H9 (cell line): ENCODE data around the gene CYP4V2. TPM values are rescaled to one million over a fixed set of nuclear protein-coding genes. Genes with fewer than 3 reads are reported as not detected.

Source experiments
- DNase-seq: peaks from one replicate; pipeline ENCODE4 v3.0.0-alpha.2; 2017
- H2AFZ ChIP-seq: one replicate; pipeline ENCODE4 v1.6.1; 2013; ENCODE audit warnings: mild to moderate bottlenecking, low read length, control low read depth, moderate library complexity
- H2AK5ac ChIP-seq: 2 replicates; pipeline ENCODE4 v1.6.1; 2013; ENCODE audit warnings: low read length, control low read depth, mixed read lengths; ENCODE audit not compliant: insufficient read length
- H2BK120ac ChIP-seq: one replicate; pipeline ENCODE4 v1.6.1; 2013; ENCODE audit warnings: low read depth, mild to moderate bottlenecking, low read length, control low read depth, inconsistent platforms; ENCODE audit not compliant: poor library complexity, severe bottlenecking
- H2BK12ac ChIP-seq: 2 replicates; pipeline ENCODE4 v1.6.1; 2013; ENCODE audit warnings: low read length, control low read depth, mixed read lengths, low read depth; ENCODE audit not compliant: insufficient read length
- H2BK15ac ChIP-seq: 2 replicates; pipeline ENCODE4 v1.6.1; 2013; ENCODE audit warnings: low read depth, low read length, control low read depth
- H2BK20ac ChIP-seq: one replicate; pipeline ENCODE4 v1.6.1; 2013; ENCODE audit warnings: low read depth, mild to moderate bottlenecking, low read length, control low read depth, inconsistent platforms; ENCODE audit not compliant: poor library complexity, severe bottlenecking
- H2BK5ac ChIP-seq: 2 replicates; pipeline ENCODE4 v1.6.1; 2013; ENCODE audit warnings: low read length, control low read depth, mixed read lengths; ENCODE audit not compliant: insufficient read length
- H3K14ac ChIP-seq: 2 replicates; pipeline ENCODE4 v1.6.1; 2013; ENCODE audit warnings: low read length, control low read depth; ENCODE audit not compliant: insufficient read depth
- H3K18ac ChIP-seq: 2 replicates; pipeline ENCODE4 v1.6.1; 2013; ENCODE audit warnings: low read depth, mild to moderate bottlenecking, mixed read lengths, low read length, control low read depth; ENCODE audit not compliant: insufficient read length
- H3K23ac ChIP-seq: 2 replicates; pipeline ENCODE4 v1.6.1; 2013; ENCODE audit warnings: low read length, control low read depth, mixed read lengths, low read depth; ENCODE audit not compliant: insufficient read length
- H3K23me2 ChIP-seq: 2 replicates; pipeline ENCODE4 v1.6.1; 2013; ENCODE audit warnings: low read depth, mild to moderate bottlenecking, mixed read lengths, low read length, control low read depth; ENCODE audit not compliant: insufficient read length, poor library complexity, severe bottlenecking
- H3K27ac ChIP-seq: 2 replicates; pipeline ENCODE4 v1.5.1; 2013; ENCODE audit warnings: low read length, control low read depth, mixed read lengths, low read depth; ENCODE audit not compliant: insufficient read length
- H3K27me3 ChIP-seq: 2 replicates; pipeline ENCODE4 v1.6.1; 2013; ENCODE audit warnings: low read length, control low read depth, inconsistent platforms; ENCODE audit not compliant: insufficient read depth
- H3K4ac ChIP-seq: 2 replicates; pipeline ENCODE4 v1.6.1; 2013; ENCODE audit warnings: low read depth, mild to moderate bottlenecking, control low read depth, inconsistent platforms, low read length, moderate library complexity
- H3K4me1 ChIP-seq: 2 replicates; pipeline ENCODE4 v1.6.1; 2013; ENCODE audit warnings: low read length, control low read depth, inconsistent platforms; ENCODE audit not compliant: insufficient read depth
- H3K4me2 ChIP-seq: 2 replicates; pipeline ENCODE4 v1.6.1; 2013; ENCODE audit warnings: low read length, control low read depth, mixed read lengths; ENCODE audit not compliant: insufficient read length, insufficient read depth
- H3K56ac ChIP-seq: 2 replicates; pipeline ENCODE4 v1.6.1; 2013; ENCODE audit warnings: low read depth, mild to moderate bottlenecking, mixed read lengths, low read length, control low read depth; ENCODE audit not compliant: insufficient read length
- H3K79me1 ChIP-seq: 2 replicates; pipeline ENCODE4 v1.6.1; 2013; ENCODE audit warnings: low read depth, mild to moderate bottlenecking, moderate library complexity, low read length, control low read depth, inconsistent platforms; ENCODE audit not compliant: insufficient read depth, poor library complexity, severe bottlenecking
- H3K79me2 ChIP-seq: 2 replicates; pipeline ENCODE4 v1.6.1; 2013; ENCODE audit warnings: low read length, control low read depth, inconsistent platforms; ENCODE audit not compliant: insufficient read depth
- H3K9ac ChIP-seq: 2 replicates; pipeline ENCODE4 v1.6.1; 2013; ENCODE audit warnings: low read length, control low read depth, mixed read lengths; ENCODE audit not compliant: insufficient read length; ENCODE audit errors: extremely low read depth
- H3K9me3 ChIP-seq: one replicate; pipeline ENCODE4 v1.6.1; 2013; ENCODE audit warnings: low read depth, low read length, inconsistent platforms; ENCODE audit not compliant: control insufficient read depth
- H3T11ph ChIP-seq: one replicate; pipeline ENCODE4 v1.6.1; 2013; ENCODE audit warnings: mild to moderate bottlenecking, low read length, control low read depth, inconsistent platforms
- H4K20me1 ChIP-seq: one replicate; pipeline ENCODE4 v1.6.1; 2013; ENCODE audit not compliant: control insufficient read depth, insufficient read length, insufficient read depth
- H4K5ac ChIP-seq: 2 replicates; pipeline ENCODE4 v1.6.1; 2013; ENCODE audit warnings: low read depth, mild to moderate bottlenecking, mixed read lengths, low read length, control low read depth; ENCODE audit not compliant: insufficient read length
- H4K8ac ChIP-seq: replicated peaks from 2 replicates; pipeline ENCODE4 v1.6.1; 2013; ENCODE audit warnings: low read length, control low read depth, mixed read lengths, low read depth; ENCODE audit not compliant: insufficient read length
- H4K91ac ChIP-seq: 2 replicates; pipeline ENCODE4 v1.6.1; 2013; ENCODE audit warnings: low read depth, mild to moderate bottlenecking, moderate library complexity, mixed read lengths, low read length, control low read depth; ENCODE audit not compliant: insufficient read length
- H3K27ac Mint-ChIP-seq, 3 experiments: 2 replicates in 2 of 3; 3 replicates in 1 of 3; pipeline ENCODE4 v1.8.0; 2020 to 2021; ENCODE audit warnings: mixed read lengths in 3 of 3, mild to moderate bottlenecking in 1 of 3, moderate library complexity in 1 of 3
- H3K27me3 Mint-ChIP-seq: 2 replicates; pipeline ENCODE4 v1.8.0; 2021; ENCODE audit warnings: low read depth, mild to moderate bottlenecking, moderate library complexity, mixed read lengths
- H3K36me3 Mint-ChIP-seq, 3 experiments: 2 replicates in 2 of 3; 3 replicates in 1 of 3; pipeline ENCODE4 v1.8.0; 2020 to 2021; ENCODE audit warnings: low read depth in 3 of 3, mixed read lengths in 3 of 3; ENCODE audit not compliant: insufficient read depth in 1 of 3
- H3K4me1 Mint-ChIP-seq, 2 experiments: 2 replicates each; pipeline ENCODE4 v1.8.0; 2020; ENCODE audit warnings: mixed read lengths in 2 of 2
- H3K4me3 Mint-ChIP-seq, 2 experiments: 2 replicates in 1 of 2; 3 replicates in 1 of 2; pipeline ENCODE4 v1.8.0; 2020 to 2021; ENCODE audit warnings: mild to moderate bottlenecking in 2 of 2, mixed read lengths in 2 of 2, moderate library complexity in 1 of 2
- H3K9me3 Mint-ChIP-seq, 2 experiments: 2 replicates in 1 of 2; 3 replicates in 1 of 2; pipeline ENCODE4 v1.8.0; 2020; ENCODE audit warnings: mild to moderate bottlenecking in 2 of 2, mixed read lengths in 2 of 2, moderate library complexity in 1 of 2
- CTCF ChIP-seq: fragments of 200-600 bp; sonication (generic); conservative IDR thresholded peaks from 3 replicates; pipeline ENCODE4 v1.8.0; 2021; ENCODE audit warnings: antibody characterized with exemption, mild to moderate bottlenecking
- WGBS: extraction: QIAGEN DNeasy Blood & Tissue Kit; methylation state at CpG from one replicate; pipeline ENCODE4 v1.1.7; 2013; ENCODE audit warnings: missing lambda C conversion rate, low lambda C conversion rate, mixed read lengths; ENCODE audit not compliant: insufficient read length; ENCODE audit errors: extremely low coverage; 5-methylcytosine and 5-hydroxymethylcytosine counted together
- total RNA-seq: library from RNA; stranded (reverse); gene quantifications from 2 replicates; pipeline ENCODE4 v1.2.1, GENCODE V29; 2021

The CYP4V2 gene
- total RNA-seq, 1 experiment from 2014 or later: 1.0 TPM

GRCh38 chr4:186203406-186203805 is 12.0 kb downstream of the CYP4V2 start:
- H3K27ac ChIP-seq: no peak overlapping the region

More at GRCh38 chr4:186203406-186203805, 12.0 kb downstream of the CYP4V2 start:
- Histone ChIP-seq H4K91ac (no peak overlapping the region), H3K79me1 (no peaks in the 10 kb centered on the region), H3K14ac (no peak overlapping the region; the same call in 1 of the 2 replicates), H3K23me2 (no peaks in the 10 kb centered on the region), H2BK12ac (no peak overlapping the region), H3K4me1 (no peaks in the 10 kb centered on the region), H2AK5ac (no peak overlapping the region), H4K20me1 (no peaks in the 10 kb centered on the region), H4K8ac (no peak overlapping the region), H3K27me3 (no peaks in the 10 kb centered on the region), H4K5ac (no peak overlapping the region), H3K18ac (no peak overlapping the region), H3K79me2 (no peaks in the 10 kb centered on the region), H3K4ac (no peak overlapping the region), H2BK5ac (no peak overlapping the region), H3K4me2 (no peak overlapping the region), H3T11ph (no peak overlapping the region), H3K9me3 (no peaks in the 10 kb centered on the region), H2BK120ac (no peak overlapping the region), H3K23ac (no peak overlapping the region), H2BK15ac (no peak overlapping the region), H3K56ac (no peak overlapping the region), H2AFZ (no peak overlapping the region), H3K9ac (no peak overlapping the region), H2BK20ac (no peak overlapping the region)
- peaks cover 18 to 19% of the 10 kb centered on the region in 2 experiments for H3K4me1 Mint-ChIP-seq
- TF ChIP-seq CTCF: no peak
- no peaks in the 10 kb centered on the region for H3K27me3 Mint-ChIP-seq
- WGBS: no CpG with 5 or more reads among the region's 12 CpGs
- no peak overlapping the region for H3K4me3 Mint-ChIP-seq
- DNase-seq: no peak
- H3K27ac Mint-ChIP-seq: no peak overlapping the region
- H3K36me3 Mint-ChIP-seq: peaks cover 0 to 7% (median 1%) of the 10 kb centered on the region in 3 experiments; a peak in 4 of 7 replicates
- H3K9me3 Mint-ChIP-seq: peaks cover 2 to 11% of the 10 kb centered on the region in 2 experiments; a peak in 4 of 5 replicates
